B cell (primary cell): Measurements from ENCODE around the gene TOMM7. TPM values are rescaled to one million over a fixed set of nuclear protein-coding genes. Genes with fewer than 3 reads are reported as not detected.

Experiments used
- ATAC-seq: fragments of 200-7000 bp; cut with Tn5 transposase; one replicate; pipeline ENCODE4 v1.10.0; 2021; ENCODE audit warnings: low read depth, mild to moderate bottlenecking, moderate number of reproducible peaks, moderate library complexity
- CTCF ChIA-PET: fragments of 350-600 bp; sonication (Branson Sonifier 250); formaldehyde crosslinking; loops from one replicate; lab custom pipeline; 2021; ENCODE audit warnings: antibody characterized with exemption, inconsistent platforms; lab: Charles Lee
- POLR2A ChIA-PET: fragments of 350-600 bp; sonication (Branson Sonifier 250); formaldehyde crosslinking; loops from one replicate; lab custom pipeline; 2021; ENCODE audit warnings: antibody characterized with exemption; lab: Charles Lee
- DNase-seq: peaks from one replicate; pipeline ENCODE4 v3.0.0; 2013
- H2AFZ ChIP-seq: 2 replicates; pipeline ENCODE4 v1.6.1; 2012; ENCODE audit warnings: mild to moderate bottlenecking, low read depth, low read length; ENCODE audit not compliant: insufficient read depth, poor library complexity, severe bottlenecking
- H3K27ac ChIP-seq, 2 donors: 1 replicate in 1 of 2; 2 replicates in 1 of 2; pipeline ENCODE4 v1.5.1; 2012 to 2013; ENCODE audit warnings: low read length in 2 of 2, mild to moderate bottlenecking in 2 of 2, moderate library complexity in 1 of 2
- H3K27me3 ChIP-seq, 4 experiments: fragments of 200-600 bp in 1 of 4; sonication (generic) in 1 of 4; replicated peaks in 1 of 4; 1 replicate in 2 of 4; 2 replicates in 2 of 4; pipeline versions ENCODE4 v1.6.1 to v1.7.0; 2013 to 2016; ENCODE audit warnings: low read length in 3 of 4, mild to moderate bottlenecking in 2 of 4, mixed read lengths in 1 of 4, moderate library complexity in 1 of 4; ENCODE audit not compliant: insufficient read depth in 4 of 4, control insufficient read depth in 3 of 4; ENCODE audit errors: control extremely low read depth in 1 of 4
- H3K36me3 ChIP-seq, 2 experiments: replicated peaks in 1 of 2; 1 replicate in 1 of 2; 2 replicates in 1 of 2; pipeline versions ENCODE4 v1.6.1 to v1.7.1; 2013; ENCODE audit warnings: low read length in 1 of 2; ENCODE audit not compliant: insufficient read depth in 2 of 2, control insufficient read depth in 1 of 2; ENCODE audit errors: control extremely low read depth in 1 of 2, extremely low read depth in 1 of 2
- H3K4me1 ChIP-seq, 2 donors: fragments of 200-600 bp in 1 of 2; sonication (generic) in 1 of 2; 1 replicate in 1 of 2; 2 replicates in 1 of 2; pipeline versions ENCODE4 v1.5.1 to v1.6.1; 2013 to 2017; ENCODE audit warnings: low read length in 2 of 2; ENCODE audit not compliant: control insufficient read depth in 2 of 2, insufficient read depth in 2 of 2
- H3K4me2 ChIP-seq: replicated peaks from 2 replicates; pipeline ENCODE3; 2012; ENCODE audit warnings: mild to moderate bottlenecking, low read depth, low read length; ENCODE audit not compliant: poor library complexity, severe bottlenecking
- H3K4me3 ChIP-seq, 5 experiments: fragments of 200-600 bp in 1 of 5; sonication (generic) in 1 of 5; 1 replicate in 3 of 5; 2 replicates in 2 of 5; pipeline versions ENCODE4 v1.5.1 to v1.7.0; 2011 to 2016; ENCODE audit warnings: low read length in 4 of 5, mild to moderate bottlenecking in 4 of 5, low read depth in 2 of 5, control low read depth in 1 of 5, moderate library complexity in 1 of 5; ENCODE audit not compliant: insufficient read depth in 1 of 5; ENCODE audit errors: control extremely low read depth in 1 of 5, extremely low read depth in 1 of 5
- H3K79me2 ChIP-seq: fragments of 200-600 bp; sonication (generic); one replicate; pipeline ENCODE4 v1.6.0; 2016; ENCODE audit warnings: low read length; ENCODE audit not compliant: control insufficient read depth, insufficient read depth
- H3K9ac ChIP-seq: fragments of 200-600 bp; sonication (generic); 2 replicates; pipeline ENCODE4 v1.6.1; 2017; ENCODE audit warnings: mild to moderate bottlenecking, low read length, moderate library complexity
- H3K9me3 ChIP-seq, 3 donors: one replicate each; pipeline versions ENCODE4 v1.6.1 to v1.7.1; 2013; ENCODE audit warnings: low read length in 2 of 3; ENCODE audit not compliant: control insufficient read depth in 2 of 3, insufficient read depth in 1 of 3; ENCODE audit errors: control extremely low read depth in 1 of 3
- H4K20me1 ChIP-seq: 2 replicates; pipeline ENCODE4 v1.6.0; 2012; ENCODE audit warnings: mild to moderate bottlenecking, low read length; ENCODE audit not compliant: insufficient read depth, control insufficient read depth, poor library complexity, severe bottlenecking
- H3K27ac Mint-ChIP-seq: one replicate; pipeline ENCODE4 v1.8.0; 2021; ENCODE audit warnings: mixed read lengths
- H3K27me3 Mint-ChIP-seq: one replicate; pipeline ENCODE4 v1.8.0; 2021; ENCODE audit warnings: mixed read lengths
- H3K4me1 Mint-ChIP-seq: one replicate; pipeline ENCODE4 v1.8.0; 2021; ENCODE audit warnings: mixed read lengths
- H3K4me3 Mint-ChIP-seq: one replicate; pipeline ENCODE4 v1.8.0; 2021; ENCODE audit warnings: mixed read lengths
- H3K9me3 Mint-ChIP-seq: one replicate; pipeline ENCODE4 v1.8.0; 2022; ENCODE audit warnings: mixed read lengths; ENCODE audit not compliant: insufficient read depth
- CTCF ChIP-seq: fragments of 200-600 bp; IDR thresholded peaks from one replicate; pipeline ENCODE4 v1.8.0; 2022; ENCODE audit warnings: antibody characterized with exemption, mild to moderate bottlenecking
- EZH2 ChIP-seq: IDR thresholded peaks from 2 replicates; pipeline ENCODE4 v1.6.1; 2012; ENCODE audit warnings: borderline replicate concordance, low read depth, mild to moderate bottlenecking, moderate library complexity, low read length; ENCODE audit not compliant: insufficient read depth, poor library complexity, severe bottlenecking
- WGBS: methylation state at CpG from one replicate; pipeline ENCODE4 v1.1.5; 2013; ENCODE audit warnings: missing lambda C conversion rate; ENCODE audit not compliant: insufficient coverage; 5-methylcytosine and 5-hydroxymethylcytosine counted together
- intact Hi-C: fragments of 100-400 bp; cut with micrococcal nuclease; formaldehyde crosslinking; loops from one replicate; pipeline ENCODE4 v1.10.0; 2022
- polyA plus RNA-seq: library from polyadenylated mRNA; depleted of rRNA; stranded (reverse); fragments of >200 nt; gene quantifications from 2 replicates; pipeline ENCODE4 v1.2.3, GENCODE V29; 2012
- total RNA-seq, 2 donors: library from RNA; stranded (reverse); fragments of 120-200 nt in 1 of 2; gene quantifications; 1 replicate in 1 of 2; 2 replicates in 1 of 2; pipeline versions ENCODE4 v1.2.3 to v1.2.4, GENCODE V29; 2013 to 2022

The TOMM7 gene
- total and polyA plus RNA-seq, 2 donors (not counting 1 experiment from before 2014, with no cell fraction given), result 276 to 437 TPM

- intact Hi-C loops, result no loop called here
- CTCF ChIA-PET, result interaction anchor here (0.7 to 2.2 kb wide), 2 partner anchors 11 to 734 kb away, joined by 3 to 8 read pairs; no protein-coding TSS in a partner anchor
Observed at GRCh38 chr7:22771194-22771871, 51.3 kb downstream of the TOMM7 start.

More at GRCh38 chr7:22771194-22771871, 51.3 kb downstream of the TOMM7 start:
- H3K36me3 ChIP-seq, result no peaks in the 10 kb centered on the region
- no peaks in the 10 kb centered on the region for H3K9me3 ChIP-seq
- no peak overlapping the region for H3K4me3 Mint-ChIP-seq
- ATAC-seq, result no peak
- WGBS, result no CpG with 5 or more reads among the region's 1 CpG
- no peak overlapping the region for H2AFZ ChIP-seq
- no peak overlapping the region for H3K4me3 ChIP-seq
- no peak overlapping the region for H3K9ac ChIP-seq
- peaks cover 0 to 4% (median 0%) of the 10 kb centered on the region in 4 experiments for H3K27me3 ChIP-seq
- no peak overlapping the region for H3K27ac ChIP-seq
- no peaks in the 10 kb centered on the region for H3K9me3 Mint-ChIP-seq
- POLR2A ChIA-PET, result interaction anchor here (0.7 kb wide), 1 partner anchor 42 kb away, joined by 3 read pairs; no protein-coding TSS in a partner anchor
- peaks cover 3% of the 10 kb centered on the region for H3K4me1 Mint-ChIP-seq
- no peaks in the 10 kb centered on the region for H4K20me1 ChIP-seq
- no peaks in the 10 kb centered on the region for H3K79me2 ChIP-seq
- H3K4me1 ChIP-seq, result no peaks in the 10 kb centered on the region
- H3K27me3 Mint-ChIP-seq, result peaks cover 19% of the 10 kb centered on the region
- TF ChIP-seq CTCF (no peak), EZH2 (no peak)
- no peak for DNase-seq
- H3K4me2 ChIP-seq, result no peak overlapping the region
- no peak overlapping the region for H3K27ac Mint-ChIP-seq
